NCI-H2107 treated with DMSO at 0.1 percent for 48 hours (cell line): ENCODE results near the gene TAOK1.
A peak's percentile ranks its signal among the peaks of the same experiment; 100 is the strongest.
"Not testable (repeated sequence)": the region's sequence is repeated elsewhere in the genome, so short reads cannot be mapped to it uniquely, and the experiment has no call there.

Experiments used
- DNase-seq: peaks from one replicate; lab custom pipeline; 2025; ENCODE audit not compliant: unreplicated experiment; lab: John Stamatoyannopoulos, UW

TAOK1 gene

GRCh38 chr17:29533976-29534375 is 143.8 kb downstream of the TAOK1 start:
- DNase-seq, result no peak

DNA sequence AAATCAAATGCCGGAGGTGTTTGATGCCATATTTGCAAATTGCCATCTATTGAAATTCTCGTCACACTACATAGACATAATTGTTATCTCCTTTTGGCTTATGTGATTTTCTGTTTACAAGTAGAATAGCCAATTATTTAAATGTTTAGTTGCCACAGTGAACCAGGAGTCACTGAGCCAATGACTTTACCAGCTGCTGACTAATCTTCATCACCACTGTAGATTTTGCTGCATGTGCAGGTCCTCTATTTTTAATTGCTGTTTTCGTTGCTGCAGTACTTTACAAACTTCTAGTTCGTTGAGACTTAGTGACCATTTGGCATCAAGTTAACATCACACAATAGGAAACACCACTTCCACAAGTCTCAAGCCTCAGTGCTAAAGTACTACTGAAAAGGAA is 153.9 kb downstream of the TAOK1 start:
- DNase-seq, result no peak

DNA sequence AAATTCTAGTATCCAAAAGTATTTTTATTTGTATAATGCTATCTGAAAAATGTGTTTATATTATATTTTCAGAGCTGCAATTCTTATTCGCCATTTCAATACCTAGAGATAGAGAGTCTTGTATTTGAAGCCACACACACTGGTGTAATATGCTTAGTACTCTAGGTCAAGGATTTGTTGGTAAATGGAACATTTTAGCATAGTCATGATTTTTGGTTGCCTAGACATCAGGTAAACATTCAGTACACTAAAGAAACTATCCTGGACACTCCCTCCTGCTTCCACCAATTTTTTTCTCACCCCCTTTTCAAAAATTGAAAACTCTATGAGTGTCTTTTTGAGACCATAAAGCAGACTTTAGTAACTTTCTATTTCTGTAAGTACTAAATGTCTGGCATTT is 155.9 kb downstream of the TAOK1 start:
- no peak for DNase-seq

- DNase-seq, result no peak
Measured at GRCh38 chr17:29546830-29547229, 156.7 kb downstream of the TAOK1 start.

DNA sequence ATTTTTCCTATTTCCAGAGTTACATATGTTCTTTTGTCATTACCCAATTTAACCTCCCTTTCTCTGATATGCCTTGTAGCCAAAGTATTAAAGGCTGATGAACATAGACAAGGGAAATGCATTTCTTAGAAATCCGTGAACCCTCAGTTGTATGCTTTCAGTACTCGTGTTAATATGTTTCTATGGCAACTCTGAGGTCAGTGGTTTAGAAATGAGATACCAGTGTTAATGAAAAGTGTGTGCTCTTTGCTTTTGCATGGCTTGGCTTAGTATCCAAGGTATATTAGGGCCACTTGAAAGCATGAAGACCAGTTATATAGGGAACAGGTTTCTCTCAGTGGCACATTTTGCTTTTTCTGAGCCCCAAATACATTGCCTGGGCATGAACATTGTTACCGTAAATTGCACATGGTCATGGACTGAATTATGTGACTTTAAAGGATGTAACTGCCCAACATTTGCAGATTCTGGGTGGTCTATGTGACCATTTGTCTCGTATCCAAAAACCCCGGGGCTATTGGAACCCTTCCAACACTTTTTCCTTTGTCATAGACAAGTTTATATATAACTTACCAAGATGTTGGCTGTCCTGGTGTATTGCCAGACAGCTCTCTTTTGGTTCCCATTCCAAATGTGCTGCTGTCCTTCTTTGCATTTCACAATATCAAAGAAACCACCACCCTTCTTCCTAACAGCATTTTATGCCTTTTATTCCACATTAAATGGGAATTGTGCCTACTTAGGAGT is 159.2 kb downstream of the TAOK1 start:
- DNase-seq, result no peak

DNA sequence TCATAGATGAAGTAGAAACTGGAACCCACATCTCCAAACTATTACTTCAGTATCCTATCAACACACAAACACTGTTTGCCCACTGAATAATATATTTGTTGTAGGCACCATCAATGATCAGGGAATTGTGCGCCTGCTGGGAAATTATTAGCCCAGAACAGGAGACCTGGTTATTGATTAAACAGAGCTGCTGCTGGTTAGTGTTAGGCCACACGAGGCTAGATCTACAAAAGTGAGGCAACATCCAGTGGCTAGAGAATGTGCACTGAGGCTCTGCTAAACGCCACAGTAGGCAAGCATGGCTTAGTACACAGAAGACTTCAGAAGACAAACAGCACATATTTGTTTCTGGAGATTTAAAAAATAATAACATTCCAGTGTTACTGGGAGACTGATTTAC is 165.7 kb downstream of the TAOK1 start:
- DNase-seq, result no peak

DNA sequence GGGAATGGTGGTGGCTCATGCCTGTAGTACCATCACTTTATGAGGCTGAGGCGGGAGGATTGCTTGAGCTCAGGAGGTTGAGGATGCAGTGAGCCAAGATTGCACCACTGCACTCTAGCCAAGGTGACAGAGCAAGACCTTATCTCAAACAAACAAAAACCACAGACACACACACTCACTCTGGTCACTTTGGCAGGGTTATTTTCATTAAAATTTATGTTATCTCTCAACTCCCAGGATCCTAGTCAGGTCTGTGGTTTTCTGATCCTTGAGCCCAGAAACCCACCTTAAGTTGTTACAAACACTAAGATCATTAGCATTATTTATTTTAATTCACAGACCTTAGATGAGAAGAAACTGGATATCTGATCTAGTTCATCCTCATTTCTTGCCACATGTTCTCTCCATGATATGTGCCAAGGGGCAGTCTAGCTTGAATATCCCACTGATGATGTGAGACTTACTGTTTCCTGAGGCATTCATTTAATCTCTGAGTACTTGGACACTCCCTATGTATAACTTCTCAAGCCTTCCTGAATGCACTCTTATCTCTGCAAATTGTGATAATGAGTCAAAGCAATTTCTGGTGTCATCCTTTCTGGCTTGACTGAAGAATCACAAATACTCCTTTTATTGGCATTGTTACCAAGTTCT is 167.0 kb downstream of the TAOK1 start:
- DNase-seq, result no peak

- no peak for DNase-seq
Measured at GRCh38 chr17:29557739-29558116, 167.6 kb downstream of the TAOK1 start.

DNA sequence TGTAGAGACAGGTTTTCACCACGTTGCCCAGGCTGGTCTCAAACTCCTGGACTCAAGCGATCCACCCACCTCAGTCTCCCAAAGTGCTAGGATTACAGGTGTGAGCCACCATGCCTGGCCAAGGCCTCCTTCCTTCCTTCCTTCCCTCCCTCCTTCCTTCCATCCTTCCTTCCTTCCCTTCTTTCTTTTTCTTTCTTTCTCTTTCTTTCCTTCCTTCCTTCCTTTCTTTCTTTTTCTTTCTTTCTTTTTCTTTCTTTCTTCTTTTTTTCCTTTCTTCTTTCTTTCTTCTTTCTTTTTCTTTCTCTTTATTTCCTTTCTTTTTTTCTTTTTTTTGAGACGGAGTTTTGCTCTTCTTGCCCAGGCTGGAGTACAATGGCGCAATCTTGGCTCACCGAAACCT is 168.0 kb downstream of the TAOK1 start:
- DNase-seq, result not testable (repeated sequence)

DNA sequence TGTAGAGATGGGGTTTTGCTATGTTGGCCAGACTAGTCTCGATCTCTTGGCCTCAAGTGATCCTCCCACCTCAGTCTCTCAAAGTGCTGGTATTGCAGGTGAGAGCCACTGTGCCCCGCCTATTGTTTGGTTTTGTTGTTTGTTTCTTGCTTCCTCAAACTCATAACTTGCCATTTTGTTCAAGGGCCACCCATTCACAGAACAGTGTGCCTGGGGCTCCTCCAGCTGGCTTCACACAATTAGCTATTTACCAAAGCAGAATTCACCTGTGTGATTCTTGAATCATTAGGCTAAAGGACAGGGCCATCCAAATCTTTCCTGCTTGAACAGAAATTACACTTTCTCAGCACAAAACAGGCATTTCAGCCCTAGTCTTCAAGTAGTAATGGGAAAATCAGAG is 169.5 kb downstream of the TAOK1 start:
- no peak for DNase-seq

DNA sequence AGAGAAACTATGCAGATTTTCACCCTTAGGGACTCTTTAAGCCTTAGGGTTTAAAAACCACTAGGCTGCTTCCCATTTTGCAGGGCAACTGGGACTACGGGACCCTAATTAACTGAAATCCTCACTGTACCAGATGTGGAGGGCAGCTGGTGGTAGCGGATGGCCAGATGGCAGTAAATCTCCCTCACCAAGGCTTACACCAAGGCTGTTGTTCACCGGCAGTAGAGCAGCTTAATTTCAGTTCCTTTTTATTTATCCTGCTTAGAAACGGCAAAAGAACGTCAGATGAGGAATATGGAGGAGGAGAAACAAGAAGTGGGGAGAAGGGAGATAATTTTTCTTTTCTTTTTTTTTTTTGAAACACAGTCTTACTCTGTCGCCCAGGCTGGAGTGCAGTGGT is 170.2 kb downstream of the TAOK1 start:
- no peak for DNase-seq

DNA sequence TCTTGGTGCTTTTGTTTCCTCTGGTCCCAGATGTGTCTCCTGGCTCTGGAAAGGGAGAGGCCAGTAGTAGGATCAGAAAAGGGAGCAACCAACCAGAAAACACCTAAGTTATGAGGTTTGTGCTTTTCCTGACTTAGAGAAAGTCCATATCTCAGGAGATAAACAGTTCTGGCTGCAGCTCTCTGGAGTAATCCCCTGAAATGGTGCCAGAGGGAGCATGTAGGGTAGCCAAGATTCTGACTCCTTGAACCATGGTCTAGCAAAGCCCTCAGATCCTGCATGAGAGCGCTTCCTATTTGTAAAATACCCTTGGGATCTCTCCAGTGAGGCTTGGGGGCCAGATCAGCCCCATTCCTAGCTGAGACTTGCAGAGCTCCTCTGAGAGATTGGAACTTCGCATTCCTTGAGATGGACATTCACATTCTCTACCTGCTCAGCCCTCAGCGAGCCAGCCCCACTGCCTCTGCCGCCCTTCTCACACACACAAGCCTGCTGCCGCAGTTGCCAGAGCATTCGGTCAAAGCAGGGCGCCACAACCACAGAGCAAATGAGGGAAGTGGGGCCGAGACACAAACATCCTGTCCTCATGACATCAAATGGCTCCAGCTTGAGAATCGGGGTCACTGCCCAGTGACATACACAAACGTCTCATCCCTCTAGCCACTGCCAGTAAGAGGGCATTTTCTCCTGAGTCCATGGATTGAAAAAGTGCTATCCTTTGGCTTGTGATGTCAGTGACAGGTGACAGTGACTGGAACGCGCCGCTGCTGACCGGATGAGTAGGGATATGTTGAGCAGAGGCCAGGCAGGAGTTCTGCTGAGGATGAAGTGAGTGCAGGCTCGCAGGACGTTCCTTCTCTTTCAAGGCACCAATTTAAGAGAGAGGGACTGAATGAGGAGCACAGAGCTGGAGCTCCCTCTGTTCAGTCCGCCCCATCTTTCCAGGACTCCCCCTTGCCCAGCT is 171.7 kb downstream of the TAOK1 start:
- DNase-seq, result no peak

DNA sequence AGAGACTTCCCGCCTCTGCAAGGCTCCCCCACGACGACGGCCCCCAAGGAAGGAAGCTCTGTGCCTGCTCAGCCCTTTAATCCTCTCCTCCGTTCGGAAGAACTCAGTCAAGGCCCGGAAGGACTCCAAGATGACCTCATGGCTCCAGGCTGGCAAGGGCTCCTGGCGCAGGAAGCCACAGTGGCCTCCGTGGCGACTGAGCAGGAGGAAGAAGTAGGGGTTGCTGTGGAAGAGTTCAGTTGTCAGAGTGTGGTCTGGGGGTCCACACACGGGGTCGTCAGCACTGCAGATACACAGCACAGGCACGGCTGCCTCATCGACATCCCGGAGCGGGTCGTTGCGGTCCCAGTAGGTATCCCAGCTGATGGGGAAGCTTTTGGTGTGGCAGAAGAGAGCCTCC is 172.5 kb downstream of the TAOK1 start:
- DNase-seq, result no peak

GRCh38 chr17:29563816-29564215 is 173.7 kb downstream of the TAOK1 start:
- DNase-seq, result no peak

GRCh38 chr17:29565643-29566472 is 175.7 kb downstream of the TAOK1 start:
- DNase-seq, result peak; percentile 68

DNA sequence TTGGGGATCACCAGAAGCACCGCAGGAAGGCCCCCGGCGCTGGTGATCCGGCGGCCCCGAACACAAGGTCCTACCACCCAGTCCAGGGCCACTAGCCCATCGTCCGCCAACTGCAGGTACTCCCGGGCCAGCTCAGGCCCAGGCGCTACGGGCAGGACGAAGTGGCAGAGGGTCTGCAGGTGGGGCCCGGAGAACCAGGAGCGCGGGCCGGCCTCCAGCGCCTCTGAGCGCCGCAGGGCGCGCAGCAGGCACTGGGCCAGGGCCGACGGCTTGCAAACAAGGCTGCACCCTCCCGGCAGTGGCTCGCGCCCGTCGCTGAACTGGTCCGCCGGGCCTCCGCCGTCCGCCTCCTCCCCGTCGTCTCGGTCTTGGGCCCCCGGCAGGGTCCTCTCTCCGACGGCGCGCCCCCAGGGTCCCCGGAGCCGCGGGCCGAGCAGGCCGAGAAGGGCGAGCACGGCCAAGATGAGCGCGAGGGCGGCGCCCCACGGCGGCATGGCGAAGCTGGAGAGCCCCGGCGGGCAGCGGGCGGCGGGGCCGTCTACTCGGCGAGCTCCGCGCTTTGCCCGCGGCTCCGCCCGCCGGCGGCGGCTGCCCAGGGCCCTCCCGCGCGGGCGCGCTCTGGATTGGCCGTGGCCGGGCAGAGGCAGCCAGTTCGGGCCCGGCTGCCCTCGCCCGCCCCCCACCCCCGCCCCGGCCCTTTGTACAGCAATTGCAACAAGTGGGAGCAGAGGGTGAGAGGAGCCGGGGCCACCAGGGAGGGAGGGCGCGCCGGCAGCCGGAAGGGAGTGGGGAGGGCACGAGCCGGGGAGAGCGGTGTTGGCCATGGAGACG is 176.5 kb downstream of the TAOK1 start, which contains the start of gene ABHD15:
TSS of gene ABHD15 (minus strand) at position 565 of the 831 bp plus-strand sequence. CDS start at position 494, 71 bp downstream.
- no peak for DNase-seq

DNA sequence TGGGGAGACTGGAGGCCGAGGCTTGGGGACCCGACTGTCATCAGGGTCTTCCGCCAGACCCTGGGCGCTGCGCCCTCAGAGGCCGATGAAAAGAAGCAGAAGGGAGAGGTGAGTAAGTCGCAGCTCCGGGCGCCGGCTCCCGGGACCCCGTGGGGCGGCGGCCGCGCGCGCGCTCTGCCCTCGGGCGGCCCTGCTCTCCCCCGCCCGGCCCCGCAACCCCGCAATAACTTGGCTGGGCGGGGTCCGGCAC is 177.1 kb downstream of the TAOK1 start:
- DNase-seq, result no peak

- DNase-seq, result no peak
Measured at GRCh38 chr17:29567554-29568330, 177.6 kb downstream of the TAOK1 start.
